Liver (tissue), 9 donors: ENCODE data around the gene CARMIL1. TPM values are rescaled to one million over a fixed set of nuclear protein-coding genes. Genes with fewer than 3 reads are reported as not detected.

ENCODE experiments used
- DNase-seq: peaks from one replicate; pipeline ENCODE4 v3.0.0-alpha.2; 2017; ENCODE audit warnings: low spot score
- H3K27ac ChIP-seq, 2 donors: one replicate each; pipeline ENCODE4 v1.7.0; 2013; ENCODE audit warnings: inconsistent platforms in 2 of 2, low read length in 2 of 2, control low read depth in 1 of 2, low read depth in 1 of 2, mild to moderate bottlenecking in 1 of 2
- H3K27me3 ChIP-seq, 4 donors: one replicate each; pipeline versions ENCODE4 v1.6.1 to v1.7.0; 2013; ENCODE audit warnings: low read length in 3 of 4, inconsistent platforms in 1 of 4, mild to moderate bottlenecking in 1 of 4, moderate library complexity in 1 of 4; ENCODE audit not compliant: control insufficient read depth in 4 of 4, insufficient read depth in 4 of 4
- H3K36me3 ChIP-seq, 4 donors: one replicate each; pipeline versions ENCODE4 v1.6.1 to v1.7.0; 2013; ENCODE audit warnings: low read length in 3 of 4, mild to moderate bottlenecking in 3 of 4, low read depth in 1 of 4, moderate library complexity in 1 of 4; ENCODE audit not compliant: control insufficient read depth in 4 of 4, insufficient read depth in 3 of 4
- H3K4me1 ChIP-seq, 4 donors: one replicate each; pipeline versions ENCODE4 v1.6.1 to v1.7.0; 2013; ENCODE audit warnings: low read length in 3 of 4, mild to moderate bottlenecking in 3 of 4, moderate library complexity in 1 of 4; ENCODE audit not compliant: control insufficient read depth in 4 of 4, insufficient read depth in 4 of 4
- H3K4me3 ChIP-seq, 3 donors: one replicate each; pipeline versions ENCODE4 v1.6.1 to v1.7.0; 2013; ENCODE audit warnings: low read length in 3 of 3, control low read depth in 1 of 3, low read depth in 1 of 3, mild to moderate bottlenecking in 1 of 3
- H3K9ac ChIP-seq, 2 donors: one replicate each; pipeline ENCODE4 v1.7.0; 2013; ENCODE audit warnings: low read length in 2 of 2, mild to moderate bottlenecking in 2 of 2, moderate library complexity in 2 of 2, control low read depth in 1 of 2, low read depth in 1 of 2
- H3K9me3 ChIP-seq, 4 donors: one replicate each; pipeline versions ENCODE4 v1.6.1 to v1.7.0; 2013; ENCODE audit warnings: low read length in 3 of 4; ENCODE audit not compliant: control insufficient read depth in 4 of 4
- CTCF ChIP-seq: fragments of 150-350 bp; IDR thresholded peaks from 2 replicates; pipeline ENCODE4 v1.5.1; 2017; ENCODE audit warnings: improper control_type of control experiment, low read depth, low read length; ENCODE audit not compliant: missing input control
- EGR1 ChIP-seq, 2 donors: IDR thresholded peaks; 2 replicates each; pipeline ENCODE4 v1.6.1; 2016 to 2018; ENCODE audit warnings: antibody characterized with exemption in 2 of 2, low read depth in 2 of 2
- FOXA1 ChIP-seq: IDR thresholded peaks from 2 replicates; pipeline ENCODE4 v1.6.1; 2016; ENCODE audit warnings: antibody characterized with exemption
- FOXA2 ChIP-seq: IDR thresholded peaks from 2 replicates; pipeline ENCODE4 v1.6.1; 2016; ENCODE audit warnings: antibody characterized with exemption
- GABPA ChIP-seq, 2 donors: IDR thresholded peaks in 1 of 2; conservative IDR thresholded peaks in 1 of 2; 2 replicates each; pipeline ENCODE4 v1.6.1; 2016; ENCODE audit warnings: antibody characterized with exemption in 2 of 2, mild to moderate bottlenecking in 1 of 2, moderate library complexity in 1 of 2
- HNF4A ChIP-seq, 2 donors: conservative IDR thresholded peaks; 2 replicates each; pipeline ENCODE4 v1.6.1; 2016; ENCODE audit warnings: antibody characterized with exemption in 2 of 2, mild to moderate bottlenecking in 2 of 2
- JUND ChIP-seq, 2 donors: IDR thresholded peaks; 2 replicates each; pipeline ENCODE4 v1.6.1; 2016; ENCODE audit warnings: antibody characterized with exemption in 2 of 2
- NR2F2 ChIP-seq: IDR thresholded peaks from 2 replicates; pipeline ENCODE4 v1.6.1; 2016; ENCODE audit warnings: antibody characterized with exemption
- RAD21 ChIP-seq, 2 donors: IDR thresholded peaks; 2 replicates each; pipeline ENCODE4 v1.6.1; 2016; ENCODE audit warnings: antibody characterized with exemption in 2 of 2, mild to moderate bottlenecking in 2 of 2
- REST ChIP-seq: IDR thresholded peaks from 2 replicates; pipeline ENCODE4 v1.6.1; 2016; ENCODE audit warnings: antibody characterized with exemption, mild to moderate bottlenecking
- RXRA ChIP-seq, 2 donors: IDR thresholded peaks; 2 replicates each; pipeline ENCODE4 v1.6.1; 2017 to 2018; ENCODE audit warnings: antibody characterized with exemption in 2 of 2, mild to moderate bottlenecking in 1 of 2
- SP1 ChIP-seq: IDR thresholded peaks from 2 replicates; pipeline ENCODE4 v1.6.1; 2018; ENCODE audit warnings: antibody characterized with exemption, mild to moderate bottlenecking
- TAF1 ChIP-seq: conservative IDR thresholded peaks from 2 replicates; pipeline ENCODE4 v1.6.1; 2016; ENCODE audit warnings: antibody characterized with exemption, mild to moderate bottlenecking
- YY1 ChIP-seq: IDR thresholded peaks from 2 replicates; pipeline ENCODE4 v1.6.1; 2016; ENCODE audit warnings: antibody characterized with exemption, mild to moderate bottlenecking
- ZBTB33 ChIP-seq: IDR thresholded peaks from 2 replicates; pipeline ENCODE4 v1.6.1; 2016; ENCODE audit warnings: antibody characterized with exemption
- WGBS: extraction: QIAGEN DNeasy Blood & Tissue Kit; methylation state at CpG from one replicate; pipeline ENCODE4 v1.1.7; 2013; 5-methylcytosine and 5-hydroxymethylcytosine counted together
- polyA plus RNA-seq, 2 donors: library from polyadenylated mRNA; stranded (reverse) in 1 of 2; unstranded in 1 of 2; fragments of 200-250 nt in 1 of 2; fragments of >200 nt in 1 of 2; fragmentation: Nextera tagmentation in 1 of 2; extraction: Ambion mirVana in 1 of 2; gene quantifications; one replicate each; pipeline versions ENCODE4 v1.2.1 to v1.2.3, GENCODE V29; 2013 to 2015
- total RNA-seq, 2 donors: library from RNA; depleted of rRNA; stranded (reverse); fragments of >200 nt; gene quantifications; one replicate each; pipeline ENCODE4 v1.2.3, GENCODE V29; 2014
- TF ChIP-seq, protein P1 (sequence below): IDR thresholded peaks from 2 replicates; pipeline ENCODE4 v1.6.1; 2016; ENCODE audit warnings: antibody characterized with exemption
- TF ChIP-seq, protein P2 (sequence below): IDR thresholded peaks from 2 replicates; pipeline ENCODE4 v1.6.1; 2016; ENCODE audit warnings: antibody characterized with exemption
- donor health status: healthy.
- donor health status: healthy.
- donor health status: healthy.
- donor health status: healthy.
- donor health status: healthy.

The CARMIL1 gene
- total and polyA plus RNA-seq, 4 donors, result 1.4 to 9.5 (median 3.5) TPM

GRCh38 chr6:25244865-25245264, 34.3 kb upstream of the CARMIL1 start:
- H3K4me1 ChIP-seq, result no peaks in the 10 kb centered on the region
- H3K9me3 ChIP-seq, result no peaks in the 10 kb centered on the region
- no peaks in the 10 kb centered on the region for H3K27me3 ChIP-seq
- DNase-seq, result no peak
- TF ChIP-seq GABPA (IDR thresholded peaks at IDR 0.05 in 1 of 2, conservative IDR thresholded peaks at IDR 0.05 in 1 of 2) (no peak), RAD21 (IDR thresholded peaks at IDR 0.05) (no peak), NR2F2 (no peak)
- H3K36me3 ChIP-seq, result no peaks in the 10 kb centered on the region
- H3K4me3 ChIP-seq, result no peak overlapping the region
- no peak overlapping the region for H3K9ac ChIP-seq
- H3K27ac ChIP-seq, result no peak overlapping the region

- H3K27ac ChIP-seq, result no peak overlapping the region
- H3K9ac ChIP-seq, result no peak overlapping the region
- TF ChIP-seq CTCF, result no peak
- TF ChIP-seq TAF1, result no peak
- no peak for TF ChIP-seq FOXA1
- no peak for TF ChIP-seq EGR1 (IDR thresholded peaks at IDR 0.05; ENCODE audit: low read depth in 2 of 2)
- no peak for TF ChIP-seq RXRA (IDR thresholded peaks at IDR 0.05)
- no peak for TF ChIP-seq JUND (IDR thresholded peaks at IDR 0.05)
- TF ChIP-seq HNF4A (conservative IDR thresholded peaks at IDR 0.05), result no peak
- TF ChIP-seq, protein P1, sequence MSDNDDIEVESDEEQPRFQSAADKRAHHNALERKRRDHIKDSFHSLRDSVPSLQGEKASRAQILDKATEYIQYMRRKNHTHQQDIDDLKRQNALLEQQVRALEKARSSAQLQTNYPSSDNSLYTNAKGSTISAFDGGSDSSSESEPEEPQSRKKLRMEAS, result no peak
- no peak for TF ChIP-seq YY1
- no peak for TF ChIP-seq ZBTB33
- no peak for TF ChIP-seq REST
- TF ChIP-seq FOXA2, result no peak
- TF ChIP-seq SP1, result no peak
- TF ChIP-seq, protein P2, sequence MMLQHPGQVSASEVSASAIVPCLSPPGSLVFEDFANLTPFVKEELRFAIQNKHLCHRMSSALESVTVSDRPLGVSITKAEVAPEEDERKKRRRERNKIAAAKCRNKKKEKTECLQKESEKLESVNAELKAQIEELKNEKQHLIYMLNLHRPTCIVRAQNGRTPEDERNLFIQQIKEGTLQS, result no peak
- TF ChIP-seq NR2F2, result no peak
- no peaks in the 10 kb centered on the region for H3K4me1 ChIP-seq
- no peaks in the 10 kb centered on the region for H3K36me3 ChIP-seq
- 89% methylated on average over 1 of the region's 1 CpG for WGBS
- no peak for DNase-seq
- H3K4me3 ChIP-seq, result no peak overlapping the region
- no peaks in the 10 kb centered on the region for H3K9me3 ChIP-seq
- H3K27me3 ChIP-seq, result no peaks in the 10 kb centered on the region
These were observed 31.1 kb upstream of the CARMIL1 start for GRCh38 chr6:25248123-25248522.
